GM23338 (cell line): Measurements from ENCODE around the gene DEDD2. TPM values are rescaled to one million over a fixed set of nuclear protein-coding genes. Genes with fewer than 3 reads are reported as not detected.

ENCODE experiments used
- ATAC-seq: fragments of 200-7000 bp; cut with Tn5 transposase; 3 replicates; pipeline ENCODE4 v1.9.1; 2020
- DNase-seq: peaks from one replicate; pipeline ENCODE4 v3.0.0-alpha.2; 2015; ENCODE audit warnings: low spot score
- H2AFZ ChIP-seq: fragments of 200-600 bp; sonication (generic); 2 replicates; pipeline ENCODE4 v1.8.0; 2016; ENCODE audit warnings: antibody characterized with exemption, mild to moderate bottlenecking, moderate library complexity
- H3F3A ChIP-seq: fragments of 200-600 bp; sonication (generic); replicated peaks from 2 replicates; pipeline ENCODE4 v1.8.0; 2017; ENCODE audit warnings: antibody characterized with exemption, mixed run types, low read depth
- H3K27ac ChIP-seq: fragments of 200-600 bp; sonication (generic); 2 replicates; pipeline ENCODE4 v1.6.1; 2016; ENCODE audit warnings: low read depth
- H3K27me3 ChIP-seq: fragments of 200-600 bp; sonication (generic); 2 replicates; pipeline ENCODE4 v1.8.0; 2016; ENCODE audit warnings: mild to moderate bottlenecking, mixed run types, moderate library complexity; ENCODE audit not compliant: insufficient read depth
- H3K36me3 ChIP-seq: fragments of 200-600 bp; sonication (generic); 2 replicates; pipeline ENCODE4 v1.8.0; 2016; ENCODE audit warnings: mild to moderate bottlenecking; ENCODE audit not compliant: insufficient read depth
- H3K4me1 ChIP-seq: fragments of 200-600 bp; sonication (generic); 2 replicates; pipeline ENCODE4 v1.8.0; 2016; ENCODE audit warnings: mild to moderate bottlenecking, moderate library complexity; ENCODE audit not compliant: insufficient read depth
- H3K4me2 ChIP-seq: fragments of 200-600 bp; sonication (generic); 2 replicates; pipeline ENCODE4 v1.7.1; 2017; ENCODE audit warnings: mixed run types
- H3K4me3 ChIP-seq: fragments of 200-600 bp; sonication (generic); 2 replicates; pipeline ENCODE4 v1.6.1; 2016; ENCODE audit warnings: mixed run types
- H3K79me2 ChIP-seq: fragments of 200-600 bp; sonication (generic); replicated peaks from 2 replicates; pipeline ENCODE4 v1.8.0; 2017; ENCODE audit warnings: mild to moderate bottlenecking; ENCODE audit not compliant: insufficient read depth
- H3K9me2 ChIP-seq: fragments of 200-600 bp; sonication (generic); 2 replicates; pipeline ENCODE4 v1.8.0; 2017; ENCODE audit not compliant: insufficient read depth
- H4K20me1 ChIP-seq: fragments of 200-600 bp; sonication (generic); replicated peaks from 2 replicates; pipeline ENCODE4 v1.8.0; 2017; ENCODE audit warnings: mild to moderate bottlenecking; ENCODE audit not compliant: insufficient read depth
- H3K27ac Mint-ChIP-seq: 2 replicates; pipeline ENCODE4 v1.8.0; 2020; ENCODE audit warnings: inconsistent platforms, mild to moderate bottlenecking, moderate library complexity, mixed read lengths
- H3K27me3 Mint-ChIP-seq: 3 replicates; pipeline ENCODE4 v1.8.0; 2022; ENCODE audit warnings: low read depth, mild to moderate bottlenecking, moderate library complexity, mixed read lengths, inconsistent platforms; ENCODE audit not compliant: insufficient read depth, poor library complexity
- H3K36me3 Mint-ChIP-seq: 3 replicates; pipeline ENCODE4 v1.8.0; 2021; ENCODE audit warnings: low read depth, mild to moderate bottlenecking, inconsistent platforms, moderate library complexity, mixed read lengths
- H3K4me1 Mint-ChIP-seq: 3 replicates; pipeline ENCODE4 v1.8.0; 2020; ENCODE audit warnings: mild to moderate bottlenecking, inconsistent platforms, mixed read lengths
- H3K4me3 Mint-ChIP-seq: 3 replicates; pipeline ENCODE4 v1.8.0; 2021; ENCODE audit warnings: moderate library complexity, mild to moderate bottlenecking, inconsistent platforms, mixed read lengths
- H3K9me3 Mint-ChIP-seq: 3 replicates; pipeline ENCODE4 v1.8.0; 2020; ENCODE audit warnings: moderate library complexity, mild to moderate bottlenecking, inconsistent platforms, mixed read lengths
- CREB1 ChIP-seq: fragments of 250-450 bp; sonication (Bioruptor Pico); IDR thresholded peaks from 2 replicates; pipeline ENCODE4 v1.5.0; 2020; ENCODE audit warnings: low read depth, mild to moderate bottlenecking, moderate library complexity
- EZH2 ChIP-seq: fragments of 200-600 bp; sonication (generic); IDR thresholded peaks from one replicate; pipeline ENCODE4 v1.8.0; 2017; ENCODE audit warnings: antibody characterized with exemption, mild to moderate bottlenecking, low read depth; ENCODE audit not compliant: unreplicated experiment
- POLR2AphosphoS5 ChIP-seq: IDR thresholded peaks from 2 replicates; pipeline ENCODE4 v1.6.1; 2016; ENCODE audit warnings: antibody characterized with exemption, low read depth
- polyA plus RNA-seq: library from polyadenylated mRNA; unstranded; fragments of >200 nt; fragmentation: Nextera tagmentation; extraction: Ambion mirVana; gene quantifications from 2 replicates; pipeline ENCODE4 v1.2.1, GENCODE V29; 2016
- total RNA-seq: library from RNA; depleted of rRNA; stranded (reverse); fragments of >200 nt; shearing (Covaris generic); gene quantifications from 2 replicates; pipeline ENCODE4 v1.2.3, GENCODE V29; 2014
- TF ChIP-seq, protein P1 (sequence below): IDR thresholded peaks from 2 replicates; pipeline ENCODE4 v1.6.1; 2016; ENCODE audit warnings: antibody characterized with exemption

DEDD2 gene
- total and polyA plus RNA-seq, 2 experiments from 2014 or later, result 23.4 to 63.0 TPM

DNA sequence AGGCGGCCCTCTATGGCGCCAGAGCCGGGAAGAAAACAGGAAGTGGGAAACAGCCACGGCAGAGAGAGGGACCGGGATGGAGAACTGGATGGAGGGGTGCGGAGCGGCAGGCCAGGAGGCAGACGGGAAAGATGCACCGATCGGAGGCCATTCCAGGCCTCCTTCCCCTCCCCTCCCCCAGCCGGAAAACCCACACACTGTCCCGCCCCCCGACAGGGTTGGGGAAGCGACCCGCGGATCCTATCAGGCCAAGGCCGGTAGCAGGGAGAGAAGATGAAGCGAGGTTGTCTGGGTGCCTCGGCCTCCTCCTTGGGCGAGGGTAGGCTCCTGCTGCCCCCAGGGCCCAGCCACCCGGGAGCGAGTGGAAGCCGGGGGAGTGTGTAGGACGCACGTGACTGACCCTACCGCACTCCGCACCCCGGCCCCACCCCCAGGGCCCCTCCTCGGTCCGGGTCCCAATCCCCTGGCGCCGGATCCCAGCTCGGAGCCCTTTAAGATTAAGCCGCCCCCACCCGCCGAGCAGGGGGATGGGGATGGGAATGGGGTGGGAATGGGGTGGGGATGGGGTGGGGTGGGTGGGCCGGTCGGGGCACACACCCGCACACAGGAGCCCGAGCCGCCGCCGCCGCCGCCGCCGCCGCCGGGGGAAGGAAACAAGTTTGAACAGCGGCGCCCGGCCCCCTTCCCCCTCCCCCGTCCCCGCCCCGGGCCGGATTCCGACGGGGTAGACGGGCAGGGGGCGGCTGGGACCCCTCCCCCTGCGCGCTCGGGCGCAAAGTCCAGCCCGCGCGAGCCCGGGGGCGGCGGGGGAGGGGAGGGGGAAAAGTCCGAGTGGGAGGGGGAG, 36.0 kb upstream of the DEDD2 start:
- Mint-ChIP-seq H3K4me3 (peak overlapping the region; percentile 88), H3K27me3 (peaks cover 38% of the 10 kb centered on the region), H3K27ac (peak overlapping the region; percentile 94), H3K9me3 (no peaks in the 10 kb centered on the region; the same call in 1 of the 3 replicates), H3K4me1 (peaks cover 35% of the 10 kb centered on the region), H3K36me3 (peaks cover 10% of the 10 kb centered on the region; the same call in 2 of the 3 replicates)
- no peaks in the 10 kb centered on the region for H3K9me2 ChIP-seq
- H3K4me3 ChIP-seq, result peak overlapping the region; percentile 96
- peaks cover 17% of the 10 kb centered on the region for H3F3A ChIP-seq
- H3K4me2 ChIP-seq, result peak overlapping the region; percentile 96
- peaks cover 38% of the 10 kb centered on the region for H3K79me2 ChIP-seq
- no peaks in the 10 kb centered on the region; the same call in 1 of the 2 replicates for H4K20me1 ChIP-seq
- H3K36me3 ChIP-seq, result no peaks in the 10 kb centered on the region
- TF ChIP-seq EZH2, result no peak
- TF ChIP-seq, protein P1, sequence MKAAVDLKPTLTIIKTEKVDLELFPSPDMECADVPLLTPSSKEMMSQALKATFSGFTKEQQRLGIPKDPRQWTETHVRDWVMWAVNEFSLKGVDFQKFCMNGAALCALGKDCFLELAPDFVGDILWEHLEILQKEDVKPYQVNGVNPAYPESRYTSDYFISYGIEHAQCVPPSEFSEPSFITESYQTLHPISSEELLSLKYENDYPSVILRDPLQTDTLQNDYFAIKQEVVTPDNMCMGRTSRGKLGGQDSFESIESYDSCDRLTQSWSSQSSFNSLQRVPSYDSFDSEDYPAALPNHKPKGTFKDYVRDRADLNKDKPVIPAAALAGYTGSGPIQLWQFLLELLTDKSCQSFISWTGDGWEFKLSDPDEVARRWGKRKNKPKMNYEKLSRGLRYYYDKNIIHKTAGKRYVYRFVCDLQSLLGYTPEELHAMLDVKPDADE, result 0 out of 2 replicates have a peak, but pooled peaks have one; percentile 30
- no peak overlapping the region for H2AFZ ChIP-seq
- peak overlapping the region; percentile 98 for H3K27ac ChIP-seq
- DNase-seq (peak; percentile 79), ATAC-seq (peak; percentile 13)
- H3K27me3 ChIP-seq, result peaks cover 17% of the 10 kb centered on the region
- peaks cover 27% of the 10 kb centered on the region for H3K4me1 ChIP-seq

DNA sequence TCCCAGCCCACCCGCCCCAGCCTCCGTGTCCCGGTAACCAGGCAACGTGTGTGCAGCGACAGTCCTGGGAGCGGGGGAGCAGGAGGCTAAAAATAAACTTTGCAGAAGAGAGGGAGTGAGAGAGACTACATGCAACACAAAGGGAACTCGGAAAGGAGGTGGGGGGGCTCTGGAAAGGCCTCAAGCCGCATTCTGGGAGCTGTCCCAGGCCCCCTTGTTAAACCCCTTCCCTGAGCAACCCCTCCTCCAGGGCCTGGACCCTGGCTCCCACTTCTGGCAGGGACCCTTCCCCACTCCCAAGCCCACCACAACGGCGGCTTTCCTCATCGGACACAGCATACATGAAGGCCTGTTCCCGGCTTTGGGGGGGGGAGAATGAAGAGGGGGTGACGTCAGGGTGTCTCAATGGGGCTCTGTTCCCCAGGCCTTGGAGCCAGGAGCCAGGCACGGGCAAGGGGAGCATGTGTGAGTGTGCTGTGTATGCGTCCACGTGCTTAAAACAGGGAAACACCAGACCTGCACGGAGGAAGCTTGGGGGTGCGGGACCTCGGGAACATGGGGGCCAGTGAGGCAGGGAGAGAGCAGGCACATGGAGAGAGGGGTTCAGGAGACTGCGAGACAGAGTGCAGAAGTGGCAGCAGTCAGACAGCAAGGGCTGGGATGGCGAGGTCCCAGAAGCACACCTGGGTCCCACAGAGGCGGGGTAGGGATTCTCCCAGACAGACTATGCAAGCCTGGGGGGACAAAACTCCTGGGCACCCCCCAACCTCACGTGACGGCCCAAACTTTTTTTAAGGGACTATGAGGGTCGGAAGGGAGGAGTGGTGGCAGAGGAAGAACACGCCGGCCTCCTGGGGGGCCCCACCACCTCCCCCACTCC, 35.1 kb upstream of the DEDD2 start:
- Histone ChIP-seq H2AFZ (no peak overlapping the region), H3K27ac (peak overlapping the region; percentile 92), H3K4me2 (peak overlapping the region; percentile 96), H3K4me1 (peaks cover 27% of the 10 kb centered on the region), H3K79me2 (peaks cover 38% of the 10 kb centered on the region), H3K4me3 (peak overlapping the region; percentile 96), H3K27me3 (peaks cover 15% of the 10 kb centered on the region), H3K9me2 (no peaks in the 10 kb centered on the region), H4K20me1 (no peaks in the 10 kb centered on the region; the same call in 1 of the 2 replicates), H3F3A (peaks cover 17% of the 10 kb centered on the region), H3K36me3 (no peaks in the 10 kb centered on the region)
- ATAC-seq, result no peak
- Mint-ChIP-seq H3K4me3 (peak overlapping the region; percentile 88), H3K27ac (peak overlapping the region; percentile 94), H3K9me3 (no peaks in the 10 kb centered on the region; the same call in 1 of the 3 replicates), H3K36me3 (peaks cover 10% of the 10 kb centered on the region; the same call in 2 of the 3 replicates), H3K27me3 (peaks cover 34% of the 10 kb centered on the region), H3K4me1 (peaks cover 35% of the 10 kb centered on the region)
- peak; percentile 42 for DNase-seq
- TF ChIP-seq CREB1 (CRISPR knock-in tag), result peak; percentile 47; the same call in 1 of the 2 replicates
- no peak; the same call in none of the 2 replicates for TF ChIP-seq POLR2AphosphoS5
